GM19452 (cell line): ENCODE results near the gene NINJ1.
"Not testable (repeated sequence)": the region's sequence is repeated elsewhere in the genome, so short reads cannot be mapped to it uniquely, and the experiment has no call there.

Source experiments
- ATAC-seq: cut with Tn5 transposase; IDR thresholded peaks from one replicate; pipeline ENCODE4 v1.9.1; 2021; ENCODE audit not compliant: unreplicated experiment

Gene NINJ1

DNA sequence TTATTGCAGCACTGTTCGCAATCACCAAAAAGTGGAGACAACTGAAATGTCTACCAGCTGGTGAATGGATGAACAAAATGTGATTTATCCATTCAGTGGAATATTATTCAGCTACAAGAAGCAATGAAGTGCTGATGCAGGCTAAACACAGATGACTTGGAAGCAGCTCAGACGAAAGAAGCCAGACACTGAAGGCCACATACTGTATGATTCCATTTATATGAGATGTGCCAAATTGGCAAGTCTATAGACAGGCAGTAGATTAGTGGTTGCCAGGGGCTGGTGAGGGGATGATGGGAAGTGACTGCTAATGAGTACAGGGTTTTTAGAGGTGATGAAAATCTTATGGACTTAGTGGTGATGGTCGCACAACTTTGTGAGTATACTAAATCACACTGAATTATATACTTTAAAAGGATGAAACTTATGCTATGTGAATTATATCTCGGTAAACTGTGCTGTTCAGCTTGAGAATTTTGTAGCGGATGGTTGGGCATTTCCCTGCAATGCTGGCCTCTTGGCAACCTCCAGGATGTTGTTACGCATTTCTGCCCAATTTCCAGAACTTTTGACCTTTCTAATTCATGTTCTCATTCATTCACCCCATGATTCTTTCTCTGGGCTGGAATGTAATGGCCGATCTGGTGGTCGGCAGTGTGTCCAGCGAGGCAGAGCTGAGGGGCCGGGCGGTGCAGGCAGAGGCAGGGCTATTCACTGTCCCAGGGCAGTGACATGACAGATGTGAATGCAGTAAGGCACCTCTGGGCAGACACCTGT, 27.9 kb upstream of the NINJ1 start:
- ATAC-seq, result no peak

DNA sequence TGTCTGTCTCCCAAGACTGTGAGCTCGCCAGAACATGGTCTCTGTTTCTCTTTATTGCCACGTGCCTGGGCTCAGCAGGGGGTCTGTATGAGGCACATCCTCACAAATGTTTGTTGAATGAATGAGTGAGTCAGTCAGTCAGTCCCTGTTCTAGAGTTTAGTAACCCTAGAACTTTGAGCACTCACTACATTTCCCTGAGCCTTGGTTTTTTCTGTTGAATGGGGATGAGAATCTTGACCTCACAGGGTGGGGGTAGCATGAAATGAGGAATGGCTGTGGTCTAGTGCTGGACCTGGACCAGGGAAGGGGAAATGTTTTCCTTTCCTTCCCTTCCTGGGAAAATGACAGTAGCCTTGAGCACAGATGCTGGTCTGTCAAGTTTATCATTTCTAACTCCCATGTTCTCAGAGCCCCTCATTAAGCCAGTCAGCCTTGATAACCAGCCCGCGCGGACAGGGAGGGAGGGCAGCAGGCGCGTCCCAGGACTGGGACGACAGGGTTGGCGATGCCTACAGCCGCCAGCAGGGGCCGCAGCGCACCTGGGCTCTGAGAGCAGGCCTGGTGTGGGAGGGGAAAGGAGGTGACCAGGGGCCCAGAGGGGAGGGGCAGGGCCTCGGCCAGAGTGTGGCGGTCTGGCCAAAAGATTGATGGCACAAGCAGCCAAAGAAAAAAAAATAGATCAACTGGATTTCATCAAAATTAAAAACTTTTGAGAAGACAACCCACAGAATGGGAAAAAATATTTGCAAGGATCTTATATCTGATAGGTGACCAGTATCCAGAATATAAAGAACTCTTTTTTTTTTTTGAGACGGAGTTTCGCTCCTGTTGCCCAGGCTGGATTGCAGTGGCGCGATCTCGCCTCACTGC, 25.8 kb upstream of the NINJ1 start:
- peak; percentile 85 for ATAC-seq

DNA sequence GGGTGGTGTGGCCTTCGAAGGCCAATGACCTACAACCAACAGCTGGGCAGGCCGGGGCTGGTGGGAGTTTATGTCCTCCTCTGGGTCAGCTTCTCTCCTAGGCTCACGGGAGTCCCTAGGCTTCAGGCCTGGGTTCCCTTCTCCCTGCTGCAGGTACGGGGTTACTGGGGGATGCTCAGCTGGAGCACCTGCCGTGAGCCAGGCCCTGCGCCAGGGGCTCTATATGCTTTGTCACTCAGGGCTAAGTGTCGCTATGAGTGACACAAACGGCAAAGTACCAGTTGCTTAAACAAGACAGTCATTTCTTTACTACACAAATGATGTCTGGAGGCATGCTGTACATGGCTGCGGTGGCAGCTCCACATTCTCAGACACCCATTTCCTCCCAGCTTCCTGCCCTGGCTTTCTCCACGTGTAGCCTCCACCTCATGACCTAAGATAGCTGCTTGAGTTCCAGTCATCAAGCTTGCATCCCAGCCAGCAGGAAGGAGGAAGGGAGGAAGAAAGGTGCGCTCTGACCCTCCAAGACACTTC, 22.5 kb upstream of the NINJ1 start:
- ATAC-seq, result peak; percentile 52

DNA sequence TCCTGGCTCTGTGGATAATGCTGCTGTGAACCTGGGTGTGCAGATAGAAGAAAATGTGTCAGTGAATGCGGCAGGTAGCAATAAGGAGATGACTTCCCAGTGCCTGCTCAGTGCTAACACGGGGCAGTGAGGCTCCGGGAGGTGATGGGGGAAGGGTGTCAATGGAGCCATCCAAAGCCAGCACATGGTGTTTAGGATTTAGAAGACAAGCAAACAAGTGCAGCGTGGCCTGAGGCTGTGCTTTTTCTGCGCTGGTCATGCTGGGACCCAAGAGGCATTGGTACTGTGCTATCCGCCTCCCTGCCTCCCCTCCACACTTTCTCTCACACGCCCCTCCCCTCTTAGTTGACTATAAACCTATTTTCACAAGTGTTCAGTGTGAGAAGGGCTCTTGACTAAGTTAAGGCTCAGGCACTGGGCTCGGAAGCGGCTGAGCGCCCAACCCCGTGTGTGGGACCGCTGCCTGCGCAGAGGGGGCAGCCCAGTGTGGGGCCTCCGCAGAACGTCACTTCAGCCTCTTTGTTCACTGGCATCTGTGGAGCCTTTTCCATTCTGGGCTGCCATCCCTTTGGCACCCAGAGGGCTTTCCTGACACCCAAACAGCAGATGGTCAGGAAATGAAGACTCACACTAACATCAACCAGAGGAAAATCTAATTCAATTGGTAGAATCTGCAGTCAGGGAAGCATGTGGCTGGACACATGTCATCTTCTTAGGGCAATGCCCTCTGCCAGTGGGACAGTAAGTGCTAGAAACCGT, 21.8 kb upstream of the NINJ1 start:
- no peak for ATAC-seq

DNA sequence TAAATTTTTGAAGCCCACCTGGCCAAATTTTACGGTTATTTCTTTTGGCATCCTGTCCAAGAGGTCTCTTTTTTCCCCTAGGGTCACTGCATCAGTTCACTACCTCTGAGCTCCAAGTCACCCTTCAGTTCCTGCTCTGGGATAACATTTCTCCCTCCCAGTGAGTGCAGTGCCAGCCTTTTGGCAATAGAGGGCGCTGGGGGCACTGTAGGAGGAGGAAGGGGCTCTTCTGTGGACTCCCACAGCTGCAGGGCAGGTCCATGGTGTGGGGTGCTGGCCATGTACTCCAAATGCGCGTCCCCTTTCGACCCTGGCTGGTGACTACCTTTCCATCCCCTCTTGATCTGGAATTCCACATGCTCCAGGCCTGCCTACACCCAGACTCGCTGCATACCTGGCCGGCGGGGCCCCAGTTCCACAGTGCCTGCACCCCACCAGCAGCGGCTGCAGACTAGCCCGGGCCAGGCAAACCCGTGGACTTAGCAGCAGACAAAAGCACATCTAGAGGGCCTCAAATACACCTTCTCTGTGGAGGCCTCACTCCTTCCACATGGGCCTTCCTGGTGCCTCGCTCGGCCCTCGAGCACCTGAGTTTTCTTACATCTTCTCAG, 20.3 kb upstream of the NINJ1 start:
- ATAC-seq, result no peak

GRCh38 chr9:93151097-93151784, 17.2 kb upstream of the NINJ1 start:
- ATAC-seq, result no peak

- ATAC-seq, result no peak
These were observed 15.3 kb upstream of the NINJ1 start for GRCh38 chr9:93149361-93149760.

DNA sequence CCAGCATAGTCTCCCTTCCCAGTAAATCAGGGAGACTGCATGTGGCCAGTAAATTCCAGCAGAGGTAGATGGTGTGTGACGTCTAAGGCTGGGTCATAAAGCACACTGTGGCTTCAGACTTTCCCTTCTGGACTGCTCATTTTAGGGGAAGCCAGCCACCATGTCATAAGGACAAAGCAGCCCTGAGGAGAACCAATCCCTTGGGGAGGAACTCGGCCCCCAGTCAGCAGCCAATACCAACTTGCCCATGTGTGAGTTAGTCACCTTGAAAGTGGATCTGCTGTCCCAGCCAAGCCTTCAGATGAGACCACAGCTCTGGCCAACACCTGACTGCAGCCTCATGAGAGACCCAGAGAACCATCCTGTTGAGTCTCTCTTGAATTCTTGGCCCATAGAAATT, 14.7 kb upstream of the NINJ1 start:
- no peak for ATAC-seq

GRCh38 chr9:93147632-93148031, 13.6 kb upstream of the NINJ1 start:
- ATAC-seq, result no peak

DNA sequence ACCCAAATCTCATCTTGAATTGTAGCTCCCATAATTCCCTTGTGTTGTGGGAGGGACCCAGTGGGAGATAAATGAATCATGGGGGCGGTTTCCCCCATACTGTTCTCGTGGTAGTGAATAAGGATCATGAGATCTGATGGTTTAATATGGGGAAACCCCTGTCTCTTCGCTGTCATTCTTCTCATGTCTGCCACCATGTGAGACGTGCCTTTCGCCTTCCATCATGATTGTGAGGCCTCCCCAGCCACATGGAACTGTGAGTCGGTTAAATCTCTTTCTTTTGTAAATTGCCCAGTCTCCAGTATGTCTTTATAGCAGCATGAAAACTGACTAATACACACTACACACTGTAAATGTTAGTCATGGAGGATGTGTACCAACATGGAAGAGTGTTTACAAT, 12.6 kb upstream of the NINJ1 start:
- not testable (repeated sequence) for ATAC-seq

DNA sequence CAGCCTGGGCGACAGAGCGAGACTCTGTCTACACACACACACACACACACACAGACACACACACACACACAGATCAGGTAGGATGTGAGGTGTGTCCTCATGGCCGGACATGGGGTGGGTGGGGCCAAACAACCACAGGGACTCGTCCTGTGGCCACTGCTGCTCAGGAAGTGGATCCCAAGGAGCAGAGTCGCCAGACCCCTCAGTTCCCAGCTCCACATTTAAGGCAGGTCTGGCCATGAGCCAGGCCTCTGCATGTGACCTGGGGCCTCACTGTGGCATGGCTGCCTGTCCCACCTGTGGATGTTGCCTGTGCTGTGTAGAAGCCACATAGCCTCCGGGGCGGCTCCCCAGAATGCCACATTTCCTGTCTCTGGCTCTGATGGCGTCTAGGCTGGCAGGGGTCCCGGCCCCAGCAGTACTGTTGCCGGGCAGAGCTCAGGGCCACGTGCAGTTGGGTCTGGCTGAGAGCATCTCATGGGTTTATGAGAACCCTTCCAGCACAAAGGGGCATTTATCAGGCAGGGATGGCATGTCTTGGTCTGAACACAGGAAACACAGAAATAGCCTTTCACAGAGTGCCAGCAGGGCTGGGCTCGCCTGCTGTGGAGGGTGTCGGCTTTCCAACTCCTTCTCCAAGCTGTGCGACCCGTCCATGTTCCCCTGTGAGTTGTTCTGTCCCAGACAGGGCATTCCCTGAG, 9.9 kb upstream of the NINJ1 start:
- no peak for ATAC-seq

GRCh38 chr9:93141771-93142483, 7.9 kb upstream of the NINJ1 start:
- ATAC-seq, result no peak

DNA sequence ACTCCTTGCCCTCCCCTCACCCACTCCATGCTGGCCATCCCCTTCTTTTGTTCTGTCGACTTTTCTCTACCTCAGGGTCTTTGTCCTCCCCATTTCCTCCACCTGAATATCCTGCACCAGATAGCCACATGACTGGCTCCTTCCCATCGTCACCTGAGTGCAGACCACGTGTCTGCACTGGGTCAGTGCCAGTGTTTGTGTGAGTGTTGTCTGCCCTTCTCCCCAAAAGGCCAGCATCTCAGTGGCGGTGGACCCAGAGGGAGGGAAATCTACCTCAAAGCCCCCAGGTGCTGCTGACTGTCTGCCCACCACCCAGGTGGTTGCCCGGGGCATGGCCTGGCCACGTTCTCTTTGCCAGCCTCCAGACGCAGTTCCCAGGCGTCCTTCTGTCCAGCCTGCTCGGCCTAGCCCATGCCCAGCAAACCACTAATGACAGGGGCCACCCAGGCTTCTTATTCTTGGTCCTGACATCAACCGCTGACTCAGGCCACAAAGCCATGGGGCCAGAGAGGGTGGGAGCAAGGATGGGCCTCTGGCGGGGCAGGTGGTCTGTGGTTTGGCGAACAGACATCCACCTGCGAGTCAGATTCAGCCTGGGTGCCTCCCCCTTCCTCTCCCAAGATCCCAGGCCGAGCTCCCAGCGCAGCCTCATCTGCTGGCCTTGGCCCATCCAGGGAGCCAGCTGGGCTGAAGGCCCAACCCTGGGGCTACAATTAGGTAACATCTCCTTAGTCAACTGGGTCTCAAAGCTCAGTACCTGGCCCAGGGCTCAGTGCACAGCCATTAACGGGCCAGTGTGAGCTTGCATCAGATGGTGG, 5.5 kb upstream of the NINJ1 start:
- no peak for ATAC-seq

DNA sequence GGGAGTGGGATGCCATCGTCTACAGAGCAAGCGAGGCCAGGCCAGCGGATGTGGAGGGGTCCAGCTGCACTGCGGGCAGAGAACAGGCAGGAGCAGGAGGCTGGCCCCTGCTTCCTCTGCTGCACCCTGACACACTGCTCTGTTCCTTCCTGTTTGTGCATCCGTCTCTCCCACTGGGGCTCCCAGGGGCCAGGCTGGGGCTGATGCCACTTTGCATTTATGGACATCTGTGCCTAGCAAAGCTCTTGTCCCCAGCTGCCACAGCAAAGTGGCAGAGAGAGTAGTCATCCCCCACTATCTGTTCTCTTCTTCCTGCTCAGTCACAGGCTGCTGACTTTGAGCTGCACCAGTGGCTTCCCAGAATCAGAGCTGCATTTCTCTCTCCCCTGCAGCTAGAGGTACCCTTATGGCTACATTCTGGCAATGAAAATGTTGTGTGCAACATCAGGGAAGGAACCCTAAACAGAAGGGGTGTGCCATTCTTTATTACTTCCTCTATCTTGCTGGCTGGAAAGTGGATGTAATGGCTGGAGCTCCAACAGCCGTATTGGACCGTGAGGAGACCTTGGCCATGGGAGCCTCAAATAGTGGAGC, 4.2 kb upstream of the NINJ1 start:
- ATAC-seq, result no peak

DNA sequence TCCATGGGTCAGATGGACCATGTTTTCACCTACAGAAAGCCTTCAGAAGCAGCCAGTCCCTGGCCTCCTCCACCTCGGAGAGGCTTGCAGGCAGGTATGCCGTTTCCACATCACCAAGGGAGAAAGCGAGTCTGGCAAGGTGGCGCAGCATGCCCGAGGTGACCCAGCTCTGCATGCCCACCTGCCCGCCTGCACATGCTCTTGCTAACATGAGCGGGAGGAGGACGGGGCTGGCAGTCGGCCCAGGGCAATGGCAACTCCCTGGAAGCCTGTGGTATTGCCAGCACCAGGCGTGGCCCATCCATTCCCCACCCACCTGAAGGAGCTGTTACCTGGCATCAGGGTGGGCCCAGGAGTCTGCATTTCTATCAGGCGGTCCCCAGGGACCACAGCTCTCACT, 3.3 kb upstream of the NINJ1 start:
- ATAC-seq, result no peak

GRCh38 chr9:93136011-93136440, 2.0 kb upstream of the NINJ1 start:
- ATAC-seq, result no peak

DNA sequence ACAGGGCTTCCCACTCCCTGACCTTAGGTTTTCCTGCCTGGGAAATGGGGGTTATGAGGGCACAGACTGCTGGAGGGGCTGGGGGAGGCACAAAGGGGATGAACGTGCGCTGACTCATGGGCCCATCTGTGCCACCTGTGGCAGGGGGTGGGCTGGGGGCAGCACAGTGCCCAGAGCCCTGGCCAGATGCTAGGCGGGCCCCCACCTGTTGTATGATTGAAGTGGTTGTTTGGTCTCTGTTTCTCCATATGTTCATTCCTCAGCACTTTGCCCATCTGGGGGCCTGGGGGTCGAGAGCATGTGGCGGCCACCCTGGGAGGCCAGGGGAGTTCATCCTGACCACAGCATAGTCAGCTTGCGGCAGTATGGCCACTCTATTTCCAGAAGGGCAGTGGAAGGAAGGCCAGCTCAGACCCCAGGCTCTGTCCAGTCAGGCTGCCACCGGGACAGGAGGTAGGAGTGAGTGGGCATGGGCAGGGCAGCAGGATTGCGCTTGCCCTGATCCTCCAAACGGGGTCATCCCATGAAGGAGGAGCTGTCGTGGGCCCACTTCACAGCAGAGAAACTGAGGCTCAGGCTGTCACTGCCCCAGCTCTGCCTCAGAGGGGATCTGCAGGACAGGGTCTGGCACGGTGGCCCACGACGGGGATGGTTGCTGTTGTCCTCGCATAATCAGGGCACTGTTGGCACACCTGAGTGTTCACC, 841 bp upstream of the NINJ1 start:
- no peak for ATAC-seq
